Endothelial cell of umbilical vein (primary cell): ENCODE measurements around the gene DNAH11. TPM values are rescaled to one million over a fixed set of nuclear protein-coding genes. Genes with fewer than 3 reads are reported as not detected.

Source experiments
- BruUV-seq: library from RNA; stranded (reverse); fragments of 400-500 nt; replicated peaks from 2 replicates; lab custom pipeline; 2021; lab: Mats Ljungman, UMichigan
- CTCF ChIA-PET: fragments of 300-600, 350-600 bp; sonication (Branson Sonifier 250); formaldehyde crosslinking; loops from one replicate; lab custom pipeline; 2021; ENCODE audit warnings: antibody characterized with exemption, inconsistent platforms; lab: Charles Lee
- POLR2A ChIA-PET: fragments of 300-600, 350-600 bp; sonication (Branson Sonifier 250); formaldehyde crosslinking; loops from one replicate; lab custom pipeline; 2021; ENCODE audit warnings: antibody characterized with exemption, inconsistent platforms; lab: Charles Lee
- DNase-seq: peaks from one replicate; pipeline ENCODE4 v3.0.0-alpha.2; 2011; ENCODE audit warnings: low read depth, low spot score
- FAIRE-seq: peaks from 2 replicates; lab custom pipeline; 2011; peaks lifted over from hg19 to GRCh38; lab: Jason Lieb, UNC
- H2AFZ ChIP-seq: 2 replicates; pipeline ENCODE4 v1.6.0; 2012; ENCODE audit warnings: low read depth, low read length, control low read depth, inconsistent platforms
- H3K27ac ChIP-seq: 2 replicates; pipeline ENCODE4 v1.5.1; 2011; ENCODE audit warnings: low read depth, mild to moderate bottlenecking, control low read depth, low read length, moderate library complexity; ENCODE audit not compliant: insufficient read depth
- H3K27me3 ChIP-seq, 2 experiments: 2 replicates each; pipeline versions ENCODE4 v1.6.0 to v1.6.1; 2011; ENCODE audit warnings: low read length in 2 of 2, mixed read lengths in 1 of 2; ENCODE audit not compliant: control insufficient read depth in 2 of 2, insufficient read depth in 2 of 2
- H3K36me3 ChIP-seq, 2 experiments: 2 replicates in 1 of 2; 3 replicates in 1 of 2; pipeline ENCODE4 v1.5.1; 2011; ENCODE audit warnings: low read length in 2 of 2, mild to moderate bottlenecking in 1 of 2, moderate library complexity in 1 of 2; ENCODE audit not compliant: control insufficient read depth in 2 of 2, insufficient read depth in 2 of 2; ENCODE audit errors: extremely low read depth in 1 of 2
- H3K4me1 ChIP-seq: 3 replicates; pipeline ENCODE4 v1.5.1; 2011; ENCODE audit warnings: mild to moderate bottlenecking, low read length; ENCODE audit not compliant: control insufficient read depth, insufficient read depth; ENCODE audit errors: extremely low read depth
- H3K4me2 ChIP-seq: 2 replicates; pipeline ENCODE4 v1.6.1; 2011; ENCODE audit warnings: low read length, control low read depth, mixed read lengths; ENCODE audit not compliant: insufficient read depth
- H3K4me3 ChIP-seq, 3 experiments: fragments of 200-600 bp in 1 of 3; sonication (generic), shearing (Covaris generic) in 1 of 3; replicated peaks in 1 of 3; 2 replicates each; pipeline ENCODE4 v1.5.1; 2011 to 2016; ENCODE audit warnings: control low read depth in 3 of 3, low read length in 3 of 3, mild to moderate bottlenecking in 2 of 3, inconsistent platforms in 1 of 3, low read depth in 1 of 3, moderate library complexity in 1 of 3; ENCODE audit not compliant: insufficient read depth in 1 of 3
- H3K79me2 ChIP-seq: 2 replicates; pipeline ENCODE4 v1.6.0; 2012; ENCODE audit warnings: low read length, inconsistent platforms; ENCODE audit not compliant: control insufficient read depth, insufficient read depth
- H3K9ac ChIP-seq: replicated peaks from 2 replicates; pipeline ENCODE3; 2011; ENCODE audit warnings: low read length, control low read depth; ENCODE audit not compliant: insufficient read depth; ENCODE audit errors: extremely low read depth
- H3K9me1 ChIP-seq: replicated peaks from 3 replicates; pipeline ENCODE4 v1.6.0; 2011; ENCODE audit warnings: mild to moderate bottlenecking, low read length; ENCODE audit not compliant: control insufficient read depth, insufficient read depth; ENCODE audit errors: extremely low read depth
- H3K9me3 ChIP-seq: replicated peaks from 2 replicates; pipeline ENCODE4 v1.5.1; 2012; ENCODE audit warnings: low read length, inconsistent platforms; ENCODE audit not compliant: control insufficient read depth, insufficient read depth
- H4K20me1 ChIP-seq: replicated peaks from 2 replicates; pipeline ENCODE3; 2011; ENCODE audit warnings: mild to moderate bottlenecking, low read length; ENCODE audit not compliant: control insufficient read depth, insufficient read depth; ENCODE audit errors: extremely low read depth
- EZH2 ChIP-seq: IDR thresholded peaks from 2 replicates; pipeline ENCODE4 v1.6.1; 2012; ENCODE audit warnings: borderline replicate concordance, low read depth, mild to moderate bottlenecking, moderate library complexity, low read length, inconsistent platforms; ENCODE audit not compliant: severe bottlenecking
- FOS ChIP-seq: IDR thresholded peaks from 2 replicates; pipeline ENCODE4 v1.6.1; 2011; ENCODE audit warnings: mild to moderate bottlenecking, low read length, moderate library complexity, borderline replicate concordance; ENCODE audit not compliant: insufficient read depth
- GATA2 ChIP-seq: IDR thresholded peaks from 2 replicates; pipeline ENCODE4 v1.7.0; 2011; ENCODE audit warnings: low read depth, mild to moderate bottlenecking, moderate library complexity, mixed read lengths, low read length; ENCODE audit not compliant: insufficient read length, insufficient read depth
- JUN ChIP-seq: IDR thresholded peaks from 2 replicates; pipeline ENCODE4 v1.6.1; 2011; ENCODE audit warnings: borderline replicate concordance, low read depth; ENCODE audit not compliant: insufficient read length, insufficient read depth
- MYC ChIP-seq: IDR thresholded peaks from one replicate; pipeline ENCODE4 v1.6.1; 2011; ENCODE audit warnings: mild to moderate bottlenecking, low read depth, low read length
- POLR2A ChIP-seq: IDR thresholded peaks from 2 replicates; pipeline ENCODE4 v1.6.1; 2012; ENCODE audit warnings: low read depth, mild to moderate bottlenecking, control low read depth, low read length
- POLR2AphosphoS5 ChIP-seq: IDR thresholded peaks from 2 replicates; pipeline ENCODE4 v1.6.1; 2012; ENCODE audit warnings: low read depth, mild to moderate bottlenecking, control low read depth, low read length, moderate library complexity; ENCODE audit not compliant: insufficient read depth
- dilution Hi-C: fragments of 300-500 bp; cut with MboI; formaldehyde crosslinking; loops from one replicate; pipeline ENCODE4 v1.15.0; 2019; ENCODE audit warnings: low sequenced_read_pairs; ENCODE audit not compliant: extremely low pct_ligation_motif_present
- intact Hi-C: fragments of 100-400 bp; cut with micrococcal nuclease; formaldehyde crosslinking; loops from one replicate; pipeline ENCODE4 v1.10.0; 2022
- polyA plus RNA-seq, 4 experiments: library from polyadenylated mRNA; depleted of rRNA in 3 of 4; stranded (reverse) in 3 of 4; unstranded in 1 of 4; fragments of >200 nt; gene quantifications; 2 replicates each; pipeline versions ENCODE4 v1.2.1 to v1.2.3, GENCODE V29; 2011 to 2012; ENCODE audit warnings: missing spikeins in 1 of 4
- total RNA-seq: library from RNA; stranded (reverse); gene quantifications from 2 replicates; pipeline ENCODE4 v1.2.3, GENCODE V29; 2021
- TF ChIP-seq, protein P1 (sequence below): IDR thresholded peaks from 2 replicates; pipeline ENCODE4 v1.6.1; 2011; ENCODE audit not compliant: insufficient read depth, insufficient read length
- TF ChIP-seq, protein P2 (sequence below), 2 donors: IDR thresholded peaks; 1 replicate in 1 of 2; 2 replicates in 1 of 2; pipeline ENCODE4 v1.5.1; 2011; ENCODE audit warnings: low read length in 2 of 2, mild to moderate bottlenecking in 2 of 2, moderate library complexity in 2 of 2, control low read depth in 1 of 2, inconsistent platforms in 1 of 2, low read depth in 1 of 2; ENCODE audit not compliant: insufficient read depth in 1 of 2; ENCODE audit errors: extremely low read depth in 1 of 2

Gene DNAH11
- total and polyA plus RNA-seq, 2 donors (not counting 3 experiments of a cell fraction or from before 2014, with no cell fraction given) = 0.69 to 0.91 TPM

- intact Hi-C loops = no loop called here
- no peak overlapping the region for H2AFZ ChIP-seq
- CTCF ChIA-PET = no interaction called here
Observed at GRCh38 chr7:21675255-21675654, 132.4 kb downstream of the DNAH11 start.

More at GRCh38 chr7:21675255-21675654, 132.4 kb downstream of the DNAH11 start:
- Histone ChIP-seq H3K9ac (no peak overlapping the region), H3K9me3 (no peaks in the 10 kb centered on the region), H3K27ac (no peak overlapping the region), H3K4me1 (no peaks in the 10 kb centered on the region), H4K20me1 (no peaks in the 10 kb centered on the region), H3K4me3 (no peak overlapping the region), H3K79me2 (no peaks in the 10 kb centered on the region), H3K9me1 (no peaks in the 10 kb centered on the region), H3K27me3 (peaks cover 0 to 1% of the 10 kb centered on the region in 2 experiments), H3K36me3 (no peaks in the 10 kb centered on the region), H3K4me2 (no peak overlapping the region)
- FAIRE-seq (no peak), DNase-seq (no peak)
- no TSS peak for BruUV-seq
- TF ChIP-seq GATA2 (no peak), JUN (no peak), POLR2AphosphoS5 (no peak), EZH2 (no peak), FOS (no peak), POLR2A (no peak), MYC (no peak)
- TF ChIP-seq, protein P1, sequence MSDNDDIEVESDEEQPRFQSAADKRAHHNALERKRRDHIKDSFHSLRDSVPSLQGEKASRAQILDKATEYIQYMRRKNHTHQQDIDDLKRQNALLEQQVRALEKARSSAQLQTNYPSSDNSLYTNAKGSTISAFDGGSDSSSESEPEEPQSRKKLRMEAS = no peak
- TF ChIP-seq, protein P2, sequence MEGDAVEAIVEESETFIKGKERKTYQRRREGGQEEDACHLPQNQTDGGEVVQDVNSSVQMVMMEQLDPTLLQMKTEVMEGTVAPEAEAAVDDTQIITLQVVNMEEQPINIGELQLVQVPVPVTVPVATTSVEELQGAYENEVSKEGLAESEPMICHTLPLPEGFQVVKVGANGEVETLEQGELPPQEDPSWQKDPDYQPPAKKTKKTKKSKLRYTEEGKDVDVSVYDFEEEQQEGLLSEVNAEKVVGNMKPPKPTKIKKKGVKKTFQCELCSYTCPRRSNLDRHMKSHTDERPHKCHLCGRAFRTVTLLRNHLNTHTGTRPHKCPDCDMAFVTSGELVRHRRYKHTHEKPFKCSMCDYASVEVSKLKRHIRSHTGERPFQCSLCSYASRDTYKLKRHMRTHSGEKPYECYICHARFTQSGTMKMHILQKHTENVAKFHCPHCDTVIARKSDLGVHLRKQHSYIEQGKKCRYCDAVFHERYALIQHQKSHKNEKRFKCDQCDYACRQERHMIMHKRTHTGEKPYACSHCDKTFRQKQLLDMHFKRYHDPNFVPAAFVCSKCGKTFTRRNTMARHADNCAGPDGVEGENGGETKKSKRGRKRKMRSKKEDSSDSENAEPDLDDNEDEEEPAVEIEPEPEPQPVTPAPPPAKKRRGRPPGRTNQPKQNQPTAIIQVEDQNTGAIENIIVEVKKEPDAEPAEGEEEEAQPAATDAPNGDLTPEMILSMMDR (IDR thresholded peaks at IDR 0.05; ENCODE audit: extremely low read depth in 1 of 2, insufficient read depth in 1 of 2, low read depth in 1 of 2, low read length in 2 of 2) = no peak
- dilution Hi-C loops = no loop called here
- POLR2A ChIA-PET = no interaction called here
